Osteoblast (primary cell): Measurements from ENCODE around the gene SOCS4. TPM values are rescaled to one million over a fixed set of nuclear protein-coding genes. Genes with fewer than 3 reads are reported as not detected.
"Not testable (repeated sequence)": the region's sequence is repeated elsewhere in the genome, so short reads cannot be mapped to it uniquely, and the experiment has no call there.

Experiments
- DNase-seq: peaks from one replicate; pipeline ENCODE4 v3.0.0; 2011; ENCODE audit warnings: low spot score, mixed read lengths; ENCODE audit not compliant: insufficient read length; ENCODE audit errors: missing footprints
- H2AFZ ChIP-seq: 2 replicates; pipeline ENCODE4 v1.6.0; 2011; ENCODE audit warnings: mild to moderate bottlenecking, low read length
- H3K27ac ChIP-seq: 2 replicates; pipeline ENCODE4 v1.5.1; 2011; ENCODE audit warnings: mild to moderate bottlenecking, low read depth, low read length, moderate library complexity
- H3K27me3 ChIP-seq: 2 replicates; pipeline ENCODE4 v1.6.0; 2012; ENCODE audit warnings: mild to moderate bottlenecking, control low read depth, inconsistent platforms, low read length, moderate library complexity; ENCODE audit not compliant: insufficient read depth
- H3K36me3 ChIP-seq: 2 replicates; pipeline ENCODE4 v1.5.1; 2011; ENCODE audit warnings: mild to moderate bottlenecking, low read length, control low read depth, moderate library complexity; ENCODE audit not compliant: insufficient read depth
- H3K4me1 ChIP-seq: 2 replicates; pipeline ENCODE4 v1.5.1; 2011; ENCODE audit warnings: mild to moderate bottlenecking, low read length, control low read depth, moderate library complexity; ENCODE audit not compliant: insufficient read depth
- H3K4me2 ChIP-seq: 2 replicates; pipeline ENCODE4 v1.6.0; 2011; ENCODE audit warnings: mild to moderate bottlenecking, low read length; ENCODE audit not compliant: insufficient read depth
- H3K4me3 ChIP-seq: fragments of 200-600 bp; sonication (generic); 3 replicates; pipeline ENCODE4 v1.5.1; 2012; ENCODE audit warnings: mild to moderate bottlenecking, low read length, inconsistent platforms; ENCODE audit not compliant: insufficient read depth
- H3K79me2 ChIP-seq: 2 replicates; pipeline ENCODE4 v1.6.0; 2012; ENCODE audit warnings: mild to moderate bottlenecking, low read length, control low read depth, inconsistent platforms; ENCODE audit not compliant: insufficient read depth
- H3K9me3 ChIP-seq: 2 replicates; pipeline ENCODE4 v1.5.1; 2011; ENCODE audit warnings: low read depth, low read length, control low read depth
- H4K20me1 ChIP-seq: 2 replicates; pipeline ENCODE4 v1.6.0; 2012; ENCODE audit warnings: mild to moderate bottlenecking, low read length, control low read depth; ENCODE audit not compliant: insufficient read depth
- CTCF ChIP-seq: IDR thresholded peaks from 2 replicates; pipeline ENCODE4 v1.5.1; 2011; ENCODE audit warnings: mild to moderate bottlenecking, low read depth, low read length, moderate library complexity; ENCODE audit errors: extremely low read depth
- total RNA-seq: library from RNA; depleted of rRNA; stranded (reverse); fragments of >200 nt; gene quantifications from 2 replicates; pipeline ENCODE4 v1.2.3, GENCODE V29; 2012

SOCS4 gene
- total RNA-seq, 1 donor = 15.6 TPM

- no peak overlapping the region for H2AFZ ChIP-seq
Observed at GRCh38 chr14:55059333-55059732, 32.3 kb downstream of the SOCS4 start.

GRCh38 chr14:55062517-55063351, 35.7 kb downstream of the SOCS4 start:
- H3K4me3 ChIP-seq = no peak overlapping the region
- H2AFZ ChIP-seq = no peak overlapping the region
- no peaks in the 10 kb centered on the region for H3K27me3 ChIP-seq
- no peak for TF ChIP-seq CTCF
- no peaks in the 10 kb centered on the region for H3K4me1 ChIP-seq
- no peaks in the 10 kb centered on the region for H3K9me3 ChIP-seq
- no peak overlapping the region for H3K27ac ChIP-seq
- peaks cover 47% of the 10 kb centered on the region for H4K20me1 ChIP-seq
- peaks cover 72% of the 10 kb centered on the region for H3K79me2 ChIP-seq
- no peak for DNase-seq
- H3K36me3 ChIP-seq = peaks cover 59% of the 10 kb centered on the region
- no peak overlapping the region for H3K4me2 ChIP-seq

More at GRCh38 chr14:55059333-55059732, 32.3 kb downstream of the SOCS4 start:
- H3K4me2 ChIP-seq = no peak overlapping the region
- H3K79me2 ChIP-seq = peaks cover 94% of the 10 kb centered on the region
- DNase-seq = no peak
- no peaks in the 10 kb centered on the region for H3K27me3 ChIP-seq
- no peak overlapping the region for H3K27ac ChIP-seq
- H3K4me3 ChIP-seq = no peak overlapping the region
- no peaks in the 10 kb centered on the region for H3K9me3 ChIP-seq
- TF ChIP-seq CTCF = no peak
- no peaks in the 10 kb centered on the region for H3K4me1 ChIP-seq
- H4K20me1 ChIP-seq = peaks cover 67% of the 10 kb centered on the region
- peaks cover 51% of the 10 kb centered on the region for H3K36me3 ChIP-seq

GRCh38 chr14:55064896-55065295, 37.9 kb downstream of the SOCS4 start:
- H3K4me3 ChIP-seq, H3K4me2 ChIP-seq, H3K4me1 ChIP-seq, H2AFZ ChIP-seq, DNase-seq, H3K27me3 ChIP-seq, H3K27ac ChIP-seq, H3K9me3 ChIP-seq: not testable (repeated sequence)
- Histone ChIP-seq H4K20me1 (peaks cover 30% of the 10 kb centered on the region), H3K79me2 (peaks cover 51% of the 10 kb centered on the region), H3K36me3 (peaks cover 59% of the 10 kb centered on the region)

- no peak for DNase-seq
- no peak overlapping the region for H3K4me3 ChIP-seq
- H4K20me1 ChIP-seq = peaks cover 29% of the 10 kb centered on the region
- no peak overlapping the region for H3K4me2 ChIP-seq
- H3K27me3 ChIP-seq = no peaks in the 10 kb centered on the region
- peaks cover under 1% of the 10 kb centered on the region for H3K4me1 ChIP-seq
- H2AFZ ChIP-seq = no peak overlapping the region
- H3K9me3 ChIP-seq = no peaks in the 10 kb centered on the region
- peaks cover 59% of the 10 kb centered on the region for H3K36me3 ChIP-seq
- peaks cover 46% of the 10 kb centered on the region for H3K79me2 ChIP-seq
- no peak for TF ChIP-seq CTCF
- H3K27ac ChIP-seq = no peak overlapping the region
Observed at GRCh38 chr14:55065411-55065810, 38.4 kb downstream of the SOCS4 start.
